Activated T-cell treated with anti-CD3 and anti-CD28 coated beads for 48 hours (primary cell): ENCODE results near the gene GLP1R.
"Not testable (repeated sequence)": the region's sequence is repeated elsewhere in the genome, so short reads cannot be mapped to it uniquely, and the experiment has no call there.

Source experiments
- DNase-seq: peaks from one replicate; pipeline ENCODE4 v3.0.0-alpha.2; 2020; ENCODE audit warnings: low read depth

The GLP1R gene

GRCh38 chr6:39128832-39129231, 80.3 kb downstream of the GLP1R start:
- no peak for DNase-seq

- DNase-seq, result no peak
Measured at GRCh38 chr6:39130691-39131090, 82.1 kb downstream of the GLP1R start.

GRCh38 chr6:39134761-39135160, 86.2 kb downstream of the GLP1R start:
- DNase-seq, result not testable (repeated sequence)

GRCh38 chr6:39136207-39136606, 87.6 kb downstream of the GLP1R start:
- DNase-seq, result not testable (repeated sequence)

GRCh38 chr6:39137245-39137644, 88.7 kb downstream of the GLP1R start:
- DNase-seq, result no peak
